GM19238 (cell line): Measurements from ENCODE around the gene ARHGAP6.
"Not testable (repeated sequence)": the region's sequence is repeated elsewhere in the genome, so short reads cannot be mapped to it uniquely, and the experiment has no call there.

Source experiments
- DNase-seq: peaks from one replicate; pipeline ENCODE4 v3.0.0; 2011; ENCODE audit warnings: low spot score; ENCODE audit not compliant: insufficient read length

Gene ARHGAP6

GRCh38 chrX:11172415-11172814 is 493.3 kb downstream of the ARHGAP6 start:
- DNase-seq, result no peak

- DNase-seq, result no peak
These were observed 493.8 kb downstream of the ARHGAP6 start for GRCh38 chrX:11171956-11172355.

GRCh38 chrX:11164433-11164832 is 501.3 kb downstream of the ARHGAP6 start:
- no peak for DNase-seq

GRCh38 chrX:11159149-11159548 is 506.6 kb downstream of the ARHGAP6 start:
- no peak for DNase-seq

- no peak for DNase-seq
These were observed 513.7 kb downstream of the ARHGAP6 start for GRCh38 chrX:11151799-11152559.

- no peak for DNase-seq
These were observed 517.3 kb downstream of the ARHGAP6 start for GRCh38 chrX:11148401-11148800.

- no peak for DNase-seq
These were observed 519.3 kb downstream of the ARHGAP6 start for GRCh38 chrX:11146411-11146810.

GRCh38 chrX:11143931-11144678 is 521.6 kb downstream of the ARHGAP6 start:
- DNase-seq, result peak; percentile 55

- DNase-seq, result no peak
These were observed 527.0 kb downstream of the ARHGAP6 start for GRCh38 chrX:11138498-11139390.

GRCh38 chrX:11137543-11138139 is 528.1 kb downstream of the ARHGAP6 start:
- no peak for DNase-seq

- no peak for DNase-seq
These were observed 530.0 kb downstream of the ARHGAP6 start for GRCh38 chrX:11135564-11136185.

- DNase-seq, result no peak
These were observed 534.6 kb downstream of the ARHGAP6 start for GRCh38 chrX:11131146-11131545.

- DNase-seq, result no peak
These were observed 535.6 kb downstream of the ARHGAP6 start for GRCh38 chrX:11130136-11130535.

- DNase-seq, result no peak
These were observed 536.1 kb downstream of the ARHGAP6 start for GRCh38 chrX:11129534-11130105.

GRCh38 chrX:11125060-11125459 is 540.7 kb downstream of the ARHGAP6 start:
- DNase-seq, result no peak

GRCh38 chrX:11124112-11124511 is 541.6 kb downstream of the ARHGAP6 start:
- no peak for DNase-seq

GRCh38 chrX:11123087-11123486 is 542.6 kb downstream of the ARHGAP6 start:
- DNase-seq, result not testable (repeated sequence)

- DNase-seq, result no peak
These were observed 546.3 kb downstream of the ARHGAP6 start for GRCh38 chrX:11119313-11119943.

GRCh38 chrX:11117745-11118144 is 548.0 kb downstream of the ARHGAP6 start:
- DNase-seq, result no peak

GRCh38 chrX:11113731-11114130 is 552.0 kb downstream of the ARHGAP6 start:
- no peak for DNase-seq
